ENCODE results near the gene ABCC1.

The ABCC1 gene

DNA sequence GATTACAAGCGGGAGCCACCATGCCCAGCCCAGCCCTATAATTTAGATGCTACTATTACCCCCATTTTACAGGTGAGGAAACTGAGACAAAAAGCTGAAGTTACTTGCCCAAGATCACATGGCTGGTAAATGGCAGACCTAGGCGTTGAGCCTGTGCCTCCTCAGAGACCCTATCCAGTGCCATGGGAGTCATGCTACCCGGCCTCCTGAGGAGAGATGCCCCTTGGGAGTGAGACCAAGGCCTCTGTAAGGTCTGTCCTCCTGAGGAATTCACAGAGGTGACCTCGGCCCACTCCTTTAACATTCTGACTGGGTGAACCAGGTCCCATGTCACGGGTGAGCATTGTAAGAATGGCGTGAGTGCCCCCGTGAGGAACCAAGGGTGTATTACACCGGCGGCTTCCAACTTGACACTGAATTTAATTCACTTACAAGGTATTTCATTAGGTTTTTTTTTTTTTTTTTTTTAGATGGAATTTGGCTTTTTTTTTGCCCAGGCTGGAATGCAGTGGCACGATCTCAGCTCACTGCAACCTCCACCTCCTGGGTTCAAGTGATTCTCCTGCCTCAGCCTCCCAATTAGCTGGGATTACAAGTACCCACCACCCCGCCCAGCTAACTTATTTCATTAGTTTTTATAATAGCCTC, 178.2 kb downstream of the ABCC1 start:
- Histone ChIP-seq H3K27ac (ENCODE audit: low read length) (no peak overlapping the region), H3K4me3 (ENCODE audit: low read length) (no peak overlapping the region), H3K4me1 (ENCODE audit: insufficient read depth, low read length) (no peaks in the 10 kb centered on the region), H3K9ac (ENCODE audit: low read depth, low read length) (no peak overlapping the region), H3K9me3 (ENCODE audit: insufficient read depth, low read depth, low read length) (peaks cover 7% of the 10 kb centered on the region; the same call in 1 of the 2 replicates), H3K27me3 (ENCODE audit: insufficient read depth, low read length) (no peaks in the 10 kb centered on the region), H3K36me3 (ENCODE audit: insufficient read depth, low read depth, low read length) (peaks cover 87% of the 10 kb centered on the region)

DNA sequence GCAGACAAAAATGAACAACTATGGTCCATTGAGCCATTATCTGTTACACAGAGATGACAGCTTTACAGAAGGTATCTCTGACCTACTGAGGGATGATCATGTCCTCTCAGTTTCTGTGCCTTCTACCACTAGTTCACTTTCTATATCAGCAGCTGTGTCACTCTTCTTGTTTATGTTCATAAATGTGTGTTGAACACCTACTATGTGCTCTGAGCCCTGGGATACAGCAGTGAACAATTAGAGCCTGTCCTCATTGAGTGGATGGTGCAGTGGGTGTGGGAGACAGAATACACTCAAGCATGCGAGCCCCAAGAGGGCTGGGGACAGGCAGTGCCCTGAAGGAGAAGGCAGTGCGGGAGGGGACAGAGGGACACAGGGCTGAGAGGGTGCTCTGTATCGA, 181.8 kb downstream of the ABCC1 start:
- Histone ChIP-seq H3K36me3 (ENCODE audit: insufficient read depth, low read depth, low read length) (peaks cover 90% of the 10 kb centered on the region), H3K27ac (ENCODE audit: low read length) (no peak overlapping the region), H3K4me3 (ENCODE audit: low read length) (no peak overlapping the region), H3K9me3 (ENCODE audit: insufficient read depth, low read depth, low read length) (no peaks in the 10 kb centered on the region), H3K27me3 (ENCODE audit: insufficient read depth, low read length) (no peaks in the 10 kb centered on the region), H3K9ac (ENCODE audit: low read depth, low read length) (no peak overlapping the region), H3K4me1 (ENCODE audit: insufficient read depth, low read length) (no peaks in the 10 kb centered on the region)

DNA sequence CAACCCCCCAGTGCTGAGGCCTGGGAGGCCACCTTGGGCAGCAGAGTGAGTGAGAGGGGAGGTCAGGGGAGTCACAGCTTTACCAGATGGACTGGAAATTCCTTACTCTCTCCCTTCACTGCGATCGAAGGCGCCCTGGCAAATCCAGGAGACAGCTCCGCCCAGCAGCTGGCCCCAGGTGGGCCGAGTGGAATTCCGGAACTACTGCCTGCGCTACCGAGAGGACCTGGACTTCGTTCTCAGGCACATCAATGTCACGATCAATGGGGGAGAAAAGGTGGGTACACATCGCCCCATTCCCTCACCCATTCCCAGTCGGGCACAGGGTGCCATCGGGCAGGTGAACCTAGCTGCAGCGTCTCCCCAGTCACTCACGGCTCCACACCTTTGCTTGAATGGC, 182.2 kb downstream of the ABCC1 start:
- Histone ChIP-seq H3K9ac (ENCODE audit: low read depth, low read length) (no peak overlapping the region), H3K4me1 (ENCODE audit: insufficient read depth, low read length) (no peaks in the 10 kb centered on the region), H3K4me3 (ENCODE audit: low read length) (no peak overlapping the region), H3K27ac (ENCODE audit: low read length) (no peak overlapping the region), H3K27me3 (ENCODE audit: insufficient read depth, low read length) (no peaks in the 10 kb centered on the region), H3K36me3 (ENCODE audit: insufficient read depth, low read depth, low read length) (peaks cover 90% of the 10 kb centered on the region), H3K9me3 (ENCODE audit: insufficient read depth, low read depth, low read length) (no peaks in the 10 kb centered on the region)

DNA sequence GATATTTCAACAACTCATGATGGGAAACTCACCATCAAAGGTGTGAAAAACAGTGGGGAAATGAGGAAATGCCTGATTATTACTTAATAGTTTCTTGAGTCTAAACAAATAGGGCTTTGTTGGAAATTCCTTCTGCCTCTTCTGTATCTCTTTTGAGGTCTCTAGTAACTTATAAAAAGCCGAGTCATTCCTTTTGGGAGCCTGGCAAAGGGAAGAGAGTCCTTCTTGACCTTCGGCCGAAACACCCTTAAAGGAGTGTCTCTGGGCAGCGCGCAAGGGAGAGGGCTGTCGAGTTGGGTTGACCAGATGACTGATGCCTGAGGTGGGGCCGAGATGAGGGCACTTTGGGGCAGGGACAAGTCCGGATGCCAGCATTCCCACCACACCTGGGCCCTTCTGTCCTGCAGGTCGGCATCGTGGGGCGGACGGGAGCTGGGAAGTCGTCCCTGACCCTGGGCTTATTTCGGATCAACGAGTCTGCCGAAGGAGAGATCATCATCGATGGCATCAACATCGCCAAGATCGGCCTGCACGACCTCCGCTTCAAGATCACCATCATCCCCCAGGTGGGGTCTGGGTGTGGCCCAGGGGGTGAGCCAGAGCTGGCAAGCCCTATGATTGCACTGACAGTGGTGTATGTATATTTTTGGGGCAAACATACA, 184.7 kb downstream of the ABCC1 start:
- Histone ChIP-seq H3K4me1 (ENCODE audit: insufficient read depth, low read length) (no peaks in the 10 kb centered on the region), H3K9me3 (ENCODE audit: insufficient read depth, low read depth, low read length) (no peaks in the 10 kb centered on the region), H3K36me3 (ENCODE audit: insufficient read depth, low read depth, low read length) (peaks cover 95% of the 10 kb centered on the region), H3K27ac (ENCODE audit: low read length) (no peak overlapping the region), H3K4me3 (ENCODE audit: low read length) (no peak overlapping the region), H3K9ac (ENCODE audit: low read depth, low read length) (no peak overlapping the region), H3K27me3 (ENCODE audit: insufficient read depth, low read length) (no peaks in the 10 kb centered on the region)

DNA sequence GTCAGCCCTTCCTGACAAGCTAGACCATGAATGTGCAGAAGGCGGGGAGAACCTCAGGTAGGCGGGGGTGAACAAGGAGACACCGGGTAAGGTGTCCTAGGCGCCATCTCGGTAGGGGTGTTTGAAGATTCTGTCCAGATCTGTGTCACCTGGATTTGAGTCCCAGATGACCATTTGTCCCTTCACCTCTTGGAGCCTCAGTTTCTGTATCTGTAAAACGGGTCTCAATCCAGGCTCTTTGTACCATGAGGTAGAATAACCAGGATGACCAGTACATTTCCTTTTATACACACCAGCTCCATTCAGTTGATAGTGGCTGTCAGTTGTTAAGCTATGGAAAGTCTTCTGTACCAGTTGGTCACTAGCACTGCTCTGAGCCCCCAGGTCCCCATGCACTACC, 187.2 kb downstream of the ABCC1 start:
- H3K9ac ChIP-seq (ENCODE audit: low read depth, low read length), result no peak overlapping the region
- H3K9me3 ChIP-seq (ENCODE audit: insufficient read depth, low read depth, low read length), result no peaks in the 10 kb centered on the region
- H3K4me3 ChIP-seq (ENCODE audit: low read length), result no peak overlapping the region
- no peaks in the 10 kb centered on the region for H3K4me1 ChIP-seq (ENCODE audit: insufficient read depth, low read length)
- H3K27me3 ChIP-seq (ENCODE audit: insufficient read depth, low read length), result no peaks in the 10 kb centered on the region
- H3K36me3 ChIP-seq (ENCODE audit: insufficient read depth, low read depth, low read length), result peaks cover 99% of the 10 kb centered on the region
- H3K27ac ChIP-seq (ENCODE audit: low read length), result no peak overlapping the region

DNA sequence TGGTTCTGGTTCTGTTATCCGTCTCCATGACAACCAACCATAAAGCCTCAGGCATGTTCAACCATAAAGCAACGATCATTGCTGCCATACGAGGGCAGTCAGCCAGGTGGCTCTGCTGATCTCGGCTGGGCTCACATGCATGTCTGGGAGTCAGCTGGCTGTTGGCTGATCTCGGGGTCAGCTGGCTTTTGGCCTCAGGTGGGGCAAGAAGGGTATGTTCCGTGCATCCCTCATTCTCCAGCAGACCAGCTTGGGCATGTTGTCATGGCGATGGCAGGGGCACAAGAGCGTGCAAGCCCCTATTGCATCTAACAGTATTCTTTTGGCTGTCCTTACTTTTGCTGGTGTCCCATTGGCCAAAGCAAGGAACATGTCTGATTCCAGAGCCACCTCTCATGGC, 187.7 kb downstream of the ABCC1 start:
- Histone ChIP-seq H3K4me3 (ENCODE audit: low read length) (no peak overlapping the region), H3K36me3 (ENCODE audit: insufficient read depth, low read depth, low read length) (peaks cover 98% of the 10 kb centered on the region), H3K4me1 (ENCODE audit: insufficient read depth, low read length) (no peaks in the 10 kb centered on the region; the same call in 1 of the 2 replicates), H3K9me3 (ENCODE audit: insufficient read depth, low read depth, low read length) (no peaks in the 10 kb centered on the region), H3K9ac (ENCODE audit: low read depth, low read length) (no peak overlapping the region), H3K27me3 (ENCODE audit: insufficient read depth, low read length) (no peaks in the 10 kb centered on the region), H3K27ac (ENCODE audit: low read length) (no peak overlapping the region)

DNA sequence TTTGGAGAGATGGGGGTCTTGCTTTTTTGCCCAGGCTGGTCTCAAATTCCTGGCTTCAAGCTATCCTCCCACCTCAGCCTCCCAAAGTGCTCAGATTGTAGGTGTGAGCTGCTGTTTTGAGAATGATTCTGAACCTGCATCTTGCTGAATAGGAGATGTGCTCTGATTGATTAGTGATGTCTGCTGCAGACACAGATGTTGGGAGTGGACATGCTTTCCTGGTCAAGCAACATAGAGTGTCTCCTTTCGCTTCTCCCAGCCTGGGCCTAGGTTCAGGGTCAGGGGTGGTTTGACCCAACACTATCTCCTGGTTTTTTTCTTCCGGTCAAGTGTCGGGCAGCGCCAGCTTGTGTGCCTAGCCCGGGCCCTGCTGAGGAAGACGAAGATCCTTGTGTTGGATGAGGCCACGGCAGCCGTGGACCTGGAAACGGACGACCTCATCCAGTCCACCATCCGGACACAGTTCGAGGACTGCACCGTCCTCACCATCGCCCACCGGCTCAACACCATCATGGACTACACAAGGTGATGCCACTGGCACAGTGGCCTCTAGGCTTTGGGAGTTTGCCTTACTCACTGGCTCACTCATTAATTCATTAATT, 188.7 kb downstream of the ABCC1 start:
- Histone ChIP-seq H3K36me3 (ENCODE audit: insufficient read depth, low read depth, low read length) (peaks cover 95% of the 10 kb centered on the region), H3K27ac (ENCODE audit: low read length) (no peak overlapping the region), H3K4me1 (ENCODE audit: insufficient read depth, low read length) (no peaks in the 10 kb centered on the region; the same call in 1 of the 2 replicates), H3K9ac (ENCODE audit: low read depth, low read length) (no peak overlapping the region), H3K27me3 (ENCODE audit: insufficient read depth, low read length) (no peaks in the 10 kb centered on the region), H3K4me3 (ENCODE audit: low read length) (no peak overlapping the region), H3K9me3 (ENCODE audit: insufficient read depth, low read depth, low read length) (no peaks in the 10 kb centered on the region)

DNA sequence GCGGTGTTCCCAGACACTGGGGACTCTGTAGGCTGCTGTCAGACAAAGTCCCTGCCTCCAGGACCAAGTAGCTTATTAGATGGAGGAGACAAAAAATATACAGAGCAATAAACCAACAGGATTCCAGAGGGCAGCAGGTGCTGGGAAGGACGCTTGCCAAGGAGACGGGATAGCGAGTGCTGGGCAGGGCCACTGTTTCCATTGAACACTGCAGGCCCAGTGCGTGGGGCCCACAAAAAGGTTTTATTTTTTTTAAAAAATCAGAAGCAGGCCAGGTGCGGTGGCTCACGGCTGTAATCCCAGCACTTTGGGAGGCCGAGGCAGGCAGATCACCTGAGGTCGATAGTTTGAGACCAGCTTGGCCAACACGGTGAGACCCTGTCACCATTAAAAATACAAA, 189.6 kb downstream of the ABCC1 start:
- H3K36me3 ChIP-seq (ENCODE audit: insufficient read depth, low read depth, low read length), result peaks cover 91% of the 10 kb centered on the region
- H3K9ac ChIP-seq (ENCODE audit: low read depth, low read length), result no peak overlapping the region
- H3K9me3 ChIP-seq (ENCODE audit: insufficient read depth, low read depth, low read length), result no peaks in the 10 kb centered on the region
- no peak overlapping the region for H3K4me3 ChIP-seq (ENCODE audit: low read length)
- H3K4me1 ChIP-seq (ENCODE audit: insufficient read depth, low read length), result no peaks in the 10 kb centered on the region; the same call in none of the 2 replicates
- no peak overlapping the region for H3K27ac ChIP-seq (ENCODE audit: low read length)
- H3K27me3 ChIP-seq (ENCODE audit: insufficient read depth, low read length), result no peaks in the 10 kb centered on the region

DNA sequence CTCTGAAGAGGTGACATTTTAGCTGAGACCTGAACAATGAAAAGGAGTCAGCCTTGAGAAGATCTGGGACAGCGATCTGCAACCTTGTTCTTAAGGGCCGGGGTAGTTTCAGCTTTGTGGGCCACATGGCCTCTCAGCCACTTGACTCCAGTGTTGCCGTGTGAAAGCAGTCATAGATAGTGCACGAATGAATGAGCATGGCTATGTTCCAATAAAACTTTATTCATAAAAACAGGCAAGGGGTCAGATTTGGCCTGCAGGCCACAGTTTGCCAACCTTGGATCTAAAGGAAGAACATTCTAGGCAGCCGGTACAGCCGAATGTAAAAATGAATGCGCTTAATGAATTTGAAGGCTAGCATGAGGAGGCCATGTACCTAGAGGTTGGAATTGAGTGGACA, 190.4 kb downstream of the ABCC1 start:
- no peak overlapping the region for H3K4me3 ChIP-seq (ENCODE audit: low read length)
- no peaks in the 10 kb centered on the region; the same call in none of the 2 replicates for H3K4me1 ChIP-seq (ENCODE audit: insufficient read depth, low read length)
- no peaks in the 10 kb centered on the region for H3K27me3 ChIP-seq (ENCODE audit: insufficient read depth, low read length)
- H3K27ac ChIP-seq (ENCODE audit: low read length), result no peak overlapping the region
- no peak overlapping the region for H3K9ac ChIP-seq (ENCODE audit: low read depth, low read length)
- no peaks in the 10 kb centered on the region for H3K9me3 ChIP-seq (ENCODE audit: insufficient read depth, low read depth, low read length)
- peaks cover 89% of the 10 kb centered on the region for H3K36me3 ChIP-seq (ENCODE audit: insufficient read depth, low read depth, low read length)

DNA sequence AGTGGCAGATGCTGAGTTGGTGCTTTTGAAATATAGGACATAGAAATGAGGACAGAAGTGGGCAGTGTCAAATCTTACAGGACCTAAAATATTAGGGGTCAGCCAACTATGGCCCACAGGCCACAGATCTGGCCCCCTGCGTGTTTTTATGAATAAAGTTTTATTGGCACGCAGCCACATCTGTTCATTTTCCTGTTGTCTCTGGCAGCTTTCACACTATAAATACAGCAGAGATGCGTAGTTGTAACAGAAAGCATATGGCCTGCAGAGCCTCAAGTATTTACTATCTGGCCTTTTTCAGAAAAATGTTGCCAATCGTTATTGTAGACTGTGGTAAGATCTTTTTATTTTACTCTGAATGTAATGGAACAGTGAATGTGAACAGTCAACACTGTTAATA, 191.1 kb downstream of the ABCC1 start:
- no peaks in the 10 kb centered on the region for H3K27me3 ChIP-seq (ENCODE audit: insufficient read depth, low read length)
- no peaks in the 10 kb centered on the region; the same call in none of the 2 replicates for H3K4me1 ChIP-seq (ENCODE audit: insufficient read depth, low read length)
- no peaks in the 10 kb centered on the region for H3K9me3 ChIP-seq (ENCODE audit: insufficient read depth, low read depth, low read length)
- no peak overlapping the region for H3K4me3 ChIP-seq (ENCODE audit: low read length)
- H3K36me3 ChIP-seq (ENCODE audit: insufficient read depth, low read depth, low read length), result peaks cover 88% of the 10 kb centered on the region
- H3K27ac ChIP-seq (ENCODE audit: low read length), result no peak overlapping the region
- no peak overlapping the region for H3K9ac ChIP-seq (ENCODE audit: low read depth, low read length)

DNA sequence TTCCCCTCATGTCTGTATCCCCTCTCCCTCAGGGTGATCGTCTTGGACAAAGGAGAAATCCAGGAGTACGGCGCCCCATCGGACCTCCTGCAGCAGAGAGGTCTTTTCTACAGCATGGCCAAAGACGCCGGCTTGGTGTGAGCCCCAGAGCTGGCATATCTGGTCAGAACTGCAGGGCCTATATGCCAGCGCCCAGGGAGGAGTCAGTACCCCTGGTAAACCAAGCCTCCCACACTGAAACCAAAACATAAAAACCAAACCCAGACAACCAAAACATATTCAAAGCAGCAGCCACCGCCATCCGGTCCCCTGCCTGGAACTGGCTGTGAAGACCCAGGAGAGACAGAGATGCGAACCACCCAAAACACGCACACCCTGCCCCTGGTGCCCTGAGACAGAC, 191.7 kb downstream of the ABCC1 start:
- Histone ChIP-seq H3K4me3 (ENCODE audit: low read length) (no peak overlapping the region), H3K4me1 (ENCODE audit: insufficient read depth, low read length) (no peaks in the 10 kb centered on the region; the same call in none of the 2 replicates), H3K9me3 (ENCODE audit: insufficient read depth, low read depth, low read length) (no peaks in the 10 kb centered on the region), H3K9ac (ENCODE audit: low read depth, low read length) (no peak overlapping the region), H3K27ac (ENCODE audit: low read length) (no peak overlapping the region), H3K27me3 (ENCODE audit: insufficient read depth, low read length) (no peaks in the 10 kb centered on the region), H3K36me3 (ENCODE audit: insufficient read depth, low read depth, low read length) (peaks cover 83% of the 10 kb centered on the region)

Measured in iPS-20b (cell line).